Stimulated activated CD8-positive, alpha-beta memory T cell treated with anti-CD3 and anti-CD28 coated beads, Interleukin-2, amount 100 ng/mL, for 48 hours (primary cell): Measurements from ENCODE around the gene DGCR2.
"Not testable (repeated sequence)": the region's sequence is repeated elsewhere in the genome, so short reads cannot be mapped to it uniquely, and the experiment has no call there.

Experiments used
- DNase-seq, 2 donors: peaks; one replicate each; pipeline ENCODE4 v3.0.0-alpha.2; 2020; ENCODE audit warnings: low read depth in 2 of 2

The DGCR2 gene

DNA sequence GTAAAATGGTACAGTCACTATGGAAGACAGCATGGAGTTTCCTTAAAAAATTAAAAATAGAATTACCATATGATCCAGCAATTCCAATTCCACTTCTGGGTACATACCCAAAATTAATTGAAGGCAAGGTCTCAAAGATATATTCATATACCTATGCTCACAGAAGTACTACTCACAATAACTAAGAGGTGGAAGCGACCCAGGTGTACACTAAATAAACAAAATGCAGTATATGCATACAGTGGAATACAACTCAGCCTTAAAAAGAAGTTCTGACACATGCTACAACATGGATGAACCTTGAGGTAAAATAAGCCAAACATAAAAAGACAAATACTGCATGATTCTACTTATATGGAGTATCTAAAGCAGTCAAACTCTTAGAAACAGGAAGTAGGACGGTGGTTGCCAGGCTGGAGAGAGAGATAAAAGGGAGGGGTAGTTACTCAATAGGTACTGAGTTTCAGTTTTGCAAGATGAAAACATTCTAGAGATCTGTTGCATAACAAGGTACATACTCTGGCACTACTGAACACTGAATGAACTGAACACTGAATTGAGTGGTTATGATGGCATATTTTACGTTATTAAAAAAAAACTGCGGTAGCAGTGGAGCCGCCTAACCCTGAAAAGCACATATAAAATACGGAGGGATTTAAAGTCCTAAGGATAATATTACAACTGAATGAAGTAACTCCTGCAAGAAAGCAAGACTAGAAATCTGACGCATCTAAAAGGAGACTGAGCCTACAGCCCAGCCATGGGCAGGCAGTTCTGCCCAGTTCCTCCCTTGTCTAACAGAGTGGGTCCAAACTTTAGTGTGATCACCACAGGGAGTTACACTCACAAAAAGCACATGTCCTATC is 12.8 kb downstream of the DGCR2 start:
- DNase-seq = no peak

- DNase-seq = no peak
Measured at GRCh38 chr22:19108807-19109197, 13.4 kb downstream of the DGCR2 start.

DNA sequence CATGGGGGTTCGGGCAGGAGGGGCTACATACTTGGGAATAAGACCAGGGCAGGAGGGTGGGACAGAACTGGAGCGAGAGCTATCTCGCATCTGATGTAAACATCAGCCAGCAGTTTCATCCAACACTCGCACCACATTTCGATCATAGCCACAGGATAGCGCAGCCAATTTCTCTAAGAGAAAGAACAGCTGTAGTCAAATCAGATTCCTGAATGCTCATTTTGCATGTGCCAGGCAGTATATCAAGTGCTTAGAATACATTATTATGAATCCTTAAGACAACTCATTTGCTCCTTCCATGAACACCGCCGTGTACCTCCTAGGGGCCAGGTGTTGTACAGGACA is 14.5 kb downstream of the DGCR2 start:
- DNase-seq = no peak

GRCh38 chr22:19106886-19107729 is 15.1 kb downstream of the DGCR2 start:
- DNase-seq = no peak

DNA sequence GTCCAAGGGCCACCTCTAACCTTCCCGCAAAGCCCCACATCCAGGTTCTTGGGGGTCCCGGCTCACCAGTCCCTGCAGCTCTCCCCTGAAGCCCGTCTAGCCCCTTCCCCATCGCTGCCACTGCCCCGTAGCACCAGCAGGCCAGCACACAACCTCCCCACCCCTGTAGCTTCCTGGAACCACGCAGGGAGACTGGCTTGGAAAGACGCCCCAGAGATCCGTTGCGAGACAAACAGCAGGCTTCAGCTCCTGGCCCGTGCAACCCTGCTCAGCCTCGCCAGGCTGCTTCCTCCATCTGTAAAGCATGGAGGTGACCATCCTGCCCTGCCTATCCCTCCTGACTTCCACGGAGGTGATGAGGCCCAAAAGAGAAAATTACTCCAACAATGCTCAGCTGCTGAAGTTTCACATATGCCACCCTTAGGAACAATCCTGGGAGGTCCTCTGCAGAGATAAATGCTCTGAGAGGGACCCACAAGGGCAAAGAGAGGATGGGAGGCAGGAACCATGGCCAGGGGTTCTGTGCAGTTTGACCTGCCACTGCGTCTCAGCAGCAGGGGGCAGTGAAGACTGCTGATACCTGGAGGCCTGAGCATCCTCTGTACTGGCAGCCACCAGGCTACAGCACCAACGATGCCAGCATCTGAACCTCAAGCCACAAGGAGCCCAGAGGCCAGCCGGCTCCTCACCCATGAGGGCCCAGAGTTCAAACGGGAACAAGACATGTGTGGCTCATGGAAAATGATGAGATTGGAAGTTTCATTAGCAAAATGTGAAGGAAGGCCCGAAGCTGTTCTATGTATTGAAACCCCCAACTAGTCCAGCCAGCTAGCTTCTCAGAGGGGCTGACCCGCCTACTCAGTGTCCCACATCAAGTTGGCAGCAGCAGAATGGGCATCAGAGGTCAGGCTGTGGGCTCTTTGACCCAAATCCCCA is 16.1 kb downstream of the DGCR2 start:
- no peak for DNase-seq

- DNase-seq = no peak
Measured at GRCh38 chr22:19105456-19105855, 16.8 kb downstream of the DGCR2 start.

- no peak for DNase-seq
Measured at GRCh38 chr22:19103880-19104821, 18.1 kb downstream of the DGCR2 start.

GRCh38 chr22:19098157-19098556 is 24.1 kb downstream of the DGCR2 start:
- DNase-seq = no peak

- no peak for DNase-seq
Measured at GRCh38 chr22:19097518-19097917, 24.7 kb downstream of the DGCR2 start.

DNA sequence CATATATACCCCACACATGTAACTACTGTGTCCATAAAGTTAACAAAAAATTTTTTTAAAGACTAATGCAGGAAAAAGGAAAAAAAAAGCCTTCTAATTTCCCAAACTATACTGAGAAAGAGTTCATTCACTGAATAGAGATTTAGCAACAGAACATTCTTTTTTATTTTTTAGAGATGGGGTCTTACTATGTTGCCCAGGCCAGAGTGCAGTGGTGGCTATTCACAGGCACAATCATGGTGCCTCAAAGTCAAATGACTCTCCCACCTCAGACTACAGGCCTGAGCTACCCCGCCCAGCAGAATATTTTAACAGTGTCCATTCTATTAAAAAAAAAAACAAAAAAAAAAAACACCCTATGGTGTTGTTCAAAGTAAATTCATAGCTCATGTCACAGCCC is 25.7 kb downstream of the DGCR2 start:
- no peak for DNase-seq

DNA sequence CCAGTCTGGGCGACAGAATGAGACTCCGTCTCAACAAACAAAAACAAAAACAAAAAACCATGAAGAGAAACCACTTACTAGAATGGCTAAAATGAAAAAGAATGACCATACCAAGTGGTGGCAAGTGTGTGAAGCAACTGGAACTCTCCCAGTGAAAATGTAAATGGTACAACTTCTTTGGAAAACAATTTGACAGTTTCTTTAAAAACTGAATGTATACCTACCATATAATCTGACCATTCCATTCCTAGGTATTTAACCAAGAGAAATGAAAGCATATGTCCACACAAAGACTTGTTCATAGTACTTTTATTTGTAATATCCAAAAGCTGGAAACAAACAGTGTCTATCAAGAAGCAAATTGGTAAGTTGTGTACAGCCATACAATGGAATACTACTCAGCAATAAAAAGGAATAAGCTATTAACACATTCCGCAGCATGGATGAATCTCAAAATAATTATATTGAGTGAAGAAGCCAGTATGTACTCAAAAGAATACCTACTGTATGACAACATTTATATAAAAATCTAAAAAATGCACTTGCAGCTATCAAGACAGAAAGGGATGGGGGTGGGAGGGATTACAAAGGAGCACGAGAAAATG is 27.7 kb downstream of the DGCR2 start:
- no peak for DNase-seq

GRCh38 chr22:19092725-19093124 is 29.5 kb downstream of the DGCR2 start:
- no peak for DNase-seq

GRCh38 chr22:19090586-19091127 is 31.6 kb downstream of the DGCR2 start:
- no peak for DNase-seq

DNA sequence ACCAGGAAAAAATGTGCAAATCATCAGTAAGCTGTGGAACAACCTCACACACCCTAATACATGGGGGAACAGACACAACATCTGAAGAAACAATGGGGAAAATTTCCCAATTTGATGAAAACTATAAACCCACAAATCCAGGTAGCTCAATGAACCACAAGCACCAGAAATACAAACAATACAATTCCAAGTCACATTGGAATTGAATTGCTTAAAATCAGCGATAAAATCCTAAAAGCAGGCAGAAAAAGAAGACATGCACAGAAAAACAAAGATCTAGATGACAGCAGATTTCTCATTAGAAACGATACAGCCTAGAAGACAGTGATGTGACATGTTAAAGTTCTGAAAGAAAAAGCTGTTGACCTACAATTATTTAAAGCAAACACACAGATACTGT is 32.0 kb downstream of the DGCR2 start:
- no peak for DNase-seq

GRCh38 chr22:19088866-19089595 is 33.2 kb downstream of the DGCR2 start:
- DNase-seq = no peak

- DNase-seq = no peak
Measured at GRCh38 chr22:19086896-19087295, 35.3 kb downstream of the DGCR2 start.

DNA sequence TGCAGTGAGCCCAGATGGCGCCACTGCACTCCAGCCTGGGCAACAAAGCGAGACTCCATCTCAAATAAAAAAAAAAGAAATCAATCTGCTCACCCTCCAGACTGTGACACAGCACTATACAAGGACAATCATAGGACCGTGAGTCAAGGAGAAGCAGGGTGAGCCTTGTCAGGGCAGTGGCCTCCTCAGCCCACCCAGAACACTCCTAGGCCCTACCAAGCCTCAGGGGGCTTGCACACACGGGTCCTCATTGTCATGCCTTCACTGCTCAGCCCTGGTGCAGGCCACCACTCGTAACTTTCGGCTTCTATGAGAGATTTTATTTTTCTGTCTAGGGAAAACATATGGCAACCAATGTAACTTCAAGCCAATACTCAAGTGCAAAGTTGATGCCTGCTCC is 35.8 kb downstream of the DGCR2 start:
- DNase-seq = no peak

- no peak for DNase-seq
Measured at GRCh38 chr22:19085233-19085718, 36.9 kb downstream of the DGCR2 start.

GRCh38 chr22:19084586-19084985 is 37.6 kb downstream of the DGCR2 start:
- DNase-seq = not testable (repeated sequence)
